Astrocyte (in vitro differentiated cells and primary cell): ENCODE results near the gene MAP3K21. TPM values are rescaled to one million over a fixed set of nuclear protein-coding genes. Genes with fewer than 3 reads are reported as not detected.

ENCODE experiments used
- DNase-seq: peaks from one replicate; pipeline ENCODE4 v3.0.0-alpha.2; 2010; ENCODE audit warnings: low read depth
- FAIRE-seq: peaks from 2 replicates; lab custom pipeline; 2011; peaks lifted over from hg19 to GRCh38; lab: Jason Lieb, UNC
- H2AFZ ChIP-seq: 2 replicates; pipeline ENCODE4 v1.6.0; 2012; ENCODE audit warnings: low read depth, low read length, inconsistent platforms
- H3K27ac ChIP-seq: 2 replicates; pipeline ENCODE4 v1.5.1; 2011; ENCODE audit warnings: low read depth, low read length, inconsistent platforms
- H3K27me3 ChIP-seq: 2 replicates; pipeline ENCODE4 v1.6.0; 2011; ENCODE audit warnings: low read length, inconsistent platforms; ENCODE audit not compliant: insufficient read depth
- H3K36me3 ChIP-seq: 2 replicates; pipeline ENCODE4 v1.5.1; 2011; ENCODE audit warnings: low read length, inconsistent platforms; ENCODE audit not compliant: insufficient read depth
- H3K4me1 ChIP-seq: 2 replicates; pipeline ENCODE4 v1.5.1; 2011; ENCODE audit warnings: low read length, inconsistent platforms; ENCODE audit not compliant: insufficient read depth
- H3K4me2 ChIP-seq: 2 replicates; pipeline ENCODE4 v1.6.0; 2012; ENCODE audit warnings: low read length, inconsistent platforms
- H3K4me3 ChIP-seq: 2 replicates; pipeline ENCODE4 v1.5.1; 2011; ENCODE audit warnings: low read depth, mild to moderate bottlenecking, low read length, inconsistent platforms; ENCODE audit not compliant: insufficient read depth
- H3K79me2 ChIP-seq: 2 replicates; pipeline ENCODE4 v1.6.0; 2012; ENCODE audit warnings: mild to moderate bottlenecking, low read length, inconsistent platforms; ENCODE audit not compliant: insufficient read depth
- H3K9ac ChIP-seq: 2 replicates; pipeline ENCODE4 v1.6.0; 2012; ENCODE audit warnings: mild to moderate bottlenecking, low read length, inconsistent platforms
- H3K9me3 ChIP-seq: 2 replicates; pipeline ENCODE4 v1.5.1; 2012; ENCODE audit warnings: low read depth, mild to moderate bottlenecking, low read length, inconsistent platforms; ENCODE audit not compliant: insufficient read depth
- H4K20me1 ChIP-seq: 2 replicates; pipeline ENCODE4 v1.6.0; 2012; ENCODE audit warnings: low read length, inconsistent platforms; ENCODE audit not compliant: insufficient read depth
- H3K27ac Mint-ChIP-seq: one replicate; pipeline ENCODE4 v1.8.0; 2021; ENCODE audit warnings: mild to moderate bottlenecking, mixed read lengths; ENCODE audit not compliant: unreplicated experiment
- H3K27me3 Mint-ChIP-seq: one replicate; pipeline ENCODE4 v1.8.0; 2021; ENCODE audit warnings: low read depth, mixed read lengths; ENCODE audit not compliant: unreplicated experiment
- H3K36me3 Mint-ChIP-seq: one replicate; pipeline ENCODE4 v1.8.0; 2021; ENCODE audit warnings: low read depth, mixed read lengths; ENCODE audit not compliant: unreplicated experiment
- H3K4me1 Mint-ChIP-seq: one replicate; pipeline ENCODE4 v1.8.0; 2021; ENCODE audit warnings: low read depth, mixed read lengths; ENCODE audit not compliant: unreplicated experiment
- H3K4me3 Mint-ChIP-seq: one replicate; pipeline ENCODE4 v1.8.0; 2021; ENCODE audit warnings: mild to moderate bottlenecking, moderate library complexity, mixed read lengths; ENCODE audit not compliant: unreplicated experiment
- H3K9me3 Mint-ChIP-seq: one replicate; pipeline ENCODE4 v1.8.0; 2021; ENCODE audit warnings: mild to moderate bottlenecking, mixed read lengths; ENCODE audit not compliant: unreplicated experiment
- EZH2 ChIP-seq: IDR thresholded peaks from 2 replicates; pipeline ENCODE4 v1.6.1; 2012; ENCODE audit warnings: mild to moderate bottlenecking, low read length, inconsistent platforms; ENCODE audit not compliant: insufficient read depth
- total RNA-seq: library from RNA; stranded (reverse); gene quantifications from 2 replicates; pipeline ENCODE4 v1.2.1, GENCODE V29; 2021
- TF ChIP-seq, protein P1 (sequence below): IDR thresholded peaks from 2 replicates; pipeline ENCODE4 v1.5.1; 2011; ENCODE audit warnings: low read depth, mild to moderate bottlenecking, inconsistent platforms, low read length, moderate library complexity; ENCODE audit not compliant: insufficient read depth

MAP3K21 gene
- total RNA-seq, 1 donor from 2014 or later = 2.5 TPM

GRCh38 chr1:233295237-233295974, 32.1 kb upstream of the MAP3K21 start, which contains the start of gene PCNX2:
Gene PCNX2 (minus strand): TSS chr1:233295725. CDS start chr1:233295478, 247 bp downstream.
- peaks cover 27% of the 10 kb centered on the region for H3K4me1 Mint-ChIP-seq

GRCh38 chr1:233295975-233296322, 31.6 kb upstream of the MAP3K21 start:
- peak overlapping the region; percentile 95 for H2AFZ ChIP-seq
- Mint-ChIP-seq H3K4me1 (peaks cover 27% of the 10 kb centered on the region), H3K27me3 (no peaks in the 10 kb centered on the region), H3K27ac (no peak overlapping the region), H3K9me3 (peaks cover 3% of the 10 kb centered on the region), H3K4me3 (peak overlapping the region; percentile 91), H3K36me3 (peaks cover 2% of the 10 kb centered on the region)
- peak overlapping the region; percentile 98 for H3K4me2 ChIP-seq
- H3K27ac ChIP-seq = no peak overlapping the region
- TF ChIP-seq, protein P1, sequence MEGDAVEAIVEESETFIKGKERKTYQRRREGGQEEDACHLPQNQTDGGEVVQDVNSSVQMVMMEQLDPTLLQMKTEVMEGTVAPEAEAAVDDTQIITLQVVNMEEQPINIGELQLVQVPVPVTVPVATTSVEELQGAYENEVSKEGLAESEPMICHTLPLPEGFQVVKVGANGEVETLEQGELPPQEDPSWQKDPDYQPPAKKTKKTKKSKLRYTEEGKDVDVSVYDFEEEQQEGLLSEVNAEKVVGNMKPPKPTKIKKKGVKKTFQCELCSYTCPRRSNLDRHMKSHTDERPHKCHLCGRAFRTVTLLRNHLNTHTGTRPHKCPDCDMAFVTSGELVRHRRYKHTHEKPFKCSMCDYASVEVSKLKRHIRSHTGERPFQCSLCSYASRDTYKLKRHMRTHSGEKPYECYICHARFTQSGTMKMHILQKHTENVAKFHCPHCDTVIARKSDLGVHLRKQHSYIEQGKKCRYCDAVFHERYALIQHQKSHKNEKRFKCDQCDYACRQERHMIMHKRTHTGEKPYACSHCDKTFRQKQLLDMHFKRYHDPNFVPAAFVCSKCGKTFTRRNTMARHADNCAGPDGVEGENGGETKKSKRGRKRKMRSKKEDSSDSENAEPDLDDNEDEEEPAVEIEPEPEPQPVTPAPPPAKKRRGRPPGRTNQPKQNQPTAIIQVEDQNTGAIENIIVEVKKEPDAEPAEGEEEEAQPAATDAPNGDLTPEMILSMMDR = no peak
- no peak for TF ChIP-seq EZH2
- FAIRE-seq = no peak
- H3K4me3 ChIP-seq = peak overlapping the region; percentile 88
- no peak for DNase-seq
- no peaks in the 10 kb centered on the region for H4K20me1 ChIP-seq
- H3K9me3 ChIP-seq = no peaks in the 10 kb centered on the region
- peak overlapping the region; percentile 89 for H3K9ac ChIP-seq
- H3K36me3 ChIP-seq = no peaks in the 10 kb centered on the region
- peaks cover 8% of the 10 kb centered on the region for H3K4me1 ChIP-seq
- peaks cover 45% of the 10 kb centered on the region for H3K79me2 ChIP-seq
- H3K27me3 ChIP-seq = no peaks in the 10 kb centered on the region

More at GRCh38 chr1:233295237-233295974, 32.1 kb upstream of the MAP3K21 start, which contains the start of gene PCNX2:
- FAIRE-seq = no peak
- Histone ChIP-seq H3K9me3 (no peaks in the 10 kb centered on the region), H3K4me2 (peak within 1 kb of the TSS; percentile 98), H3K27me3 (no peaks in the 10 kb centered on the region), H3K4me1 (peaks cover 8% of the 10 kb centered on the region), H3K9ac (peak within 1 kb of the TSS; percentile 89), H3K79me2 (peaks cover 50% of the 10 kb centered on the region), H2AFZ (peak within 1 kb of the TSS; percentile 95), H3K4me3 (peak within 1 kb of the TSS; percentile 88), H3K36me3 (no peaks in the 10 kb centered on the region), H3K27ac (peak within 1 kb of the TSS; percentile 68), H4K20me1 (no peaks in the 10 kb centered on the region)
- Mint-ChIP-seq H3K27me3 (no peaks in the 10 kb centered on the region), H3K27ac (peak within 1 kb of the TSS; percentile 84), H3K9me3 (peaks cover 2% of the 10 kb centered on the region), H3K36me3 (peaks cover 2% of the 10 kb centered on the region), H3K4me3 (peak within 1 kb of the TSS; percentile 91)
- peak; percentile 46 for DNase-seq
- no peak for TF ChIP-seq EZH2
- TF ChIP-seq, protein P1 = no peak

DNA sequence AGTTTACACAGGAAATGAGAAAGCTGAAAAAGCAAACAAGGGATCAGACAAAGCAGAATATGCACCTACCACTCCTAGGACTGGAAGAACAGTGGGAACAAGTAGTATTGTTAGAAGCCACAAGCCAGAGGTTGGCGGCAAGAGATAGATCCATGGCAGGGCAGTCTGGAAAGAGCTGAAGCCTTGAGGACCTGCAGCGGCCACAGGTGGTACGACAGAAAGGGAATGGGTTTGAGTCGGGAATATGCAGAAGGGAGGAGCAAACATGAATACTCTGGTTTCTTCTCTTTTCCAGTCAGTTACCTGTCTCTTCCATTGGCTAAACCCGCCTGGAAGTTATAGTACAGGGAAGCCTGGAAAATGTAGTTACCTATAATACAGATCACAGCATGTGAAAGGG, 28.1 kb upstream of the MAP3K21 start:
- FAIRE-seq (no peak), DNase-seq (no peak)
- H3K27me3 ChIP-seq = no peaks in the 10 kb centered on the region
- H3K4me3 ChIP-seq = no peak overlapping the region
- no peak overlapping the region for H3K27ac Mint-ChIP-seq
- peaks cover 5% of the 10 kb centered on the region for H3K9me3 Mint-ChIP-seq
- TF ChIP-seq EZH2 = no peak
- TF ChIP-seq, protein P1 = no peak
- peaks cover 8% of the 10 kb centered on the region for H3K4me1 Mint-ChIP-seq
- H3K27ac ChIP-seq = no peak overlapping the region
- H3K79me2 ChIP-seq = peaks cover 15% of the 10 kb centered on the region
- no peaks in the 10 kb centered on the region for H3K36me3 Mint-ChIP-seq
- no peak overlapping the region for H3K9ac ChIP-seq
- H3K4me2 ChIP-seq = no peak overlapping the region
- peaks cover 4% of the 10 kb centered on the region for H3K4me1 ChIP-seq
- no peaks in the 10 kb centered on the region for H3K27me3 Mint-ChIP-seq
- no peak overlapping the region for H3K4me3 Mint-ChIP-seq
- no peaks in the 10 kb centered on the region for H3K9me3 ChIP-seq
- H2AFZ ChIP-seq = no peak overlapping the region
- H4K20me1 ChIP-seq = no peaks in the 10 kb centered on the region
- H3K36me3 ChIP-seq = no peaks in the 10 kb centered on the region
